AG04449 (cell line): ENCODE results near the gene CREB5.

ENCODE experiments used
- CTCF ChIA-PET: fragments of 350-600 bp; formaldehyde crosslinking; extraction: SDS; loops from one replicate; lab custom pipeline; 2021; ENCODE audit warnings: antibody characterized with exemption; lab: Yijun Ruan, JAX
- POLR2A ChIA-PET: fragments of 400-600, 350-600 bp; formaldehyde crosslinking; extraction: SDS; loops from one replicate; lab custom pipeline; 2020; ENCODE audit warnings: antibody characterized with exemption, inconsistent platforms; lab: Yijun Ruan, JAX
- DNase-seq: peaks from one replicate; pipeline ENCODE4 v3.0.0-alpha.2; 2010; ENCODE audit warnings: low read depth, low spot score
- H3K4me3 ChIP-seq: 2 replicates; pipeline ENCODE4 v1.5.1; 2011; ENCODE audit warnings: low read depth, mild to moderate bottlenecking, control low read depth, low read length
- TF ChIP-seq, protein P1 (sequence below): IDR thresholded peaks from one replicate; pipeline ENCODE4 v1.5.1; 2011; ENCODE audit warnings: mild to moderate bottlenecking, moderate library complexity, low read length, control low read depth, inconsistent platforms; ENCODE audit not compliant: insufficient read depth; ENCODE audit errors: missing control alignments

Gene CREB5

DNA sequence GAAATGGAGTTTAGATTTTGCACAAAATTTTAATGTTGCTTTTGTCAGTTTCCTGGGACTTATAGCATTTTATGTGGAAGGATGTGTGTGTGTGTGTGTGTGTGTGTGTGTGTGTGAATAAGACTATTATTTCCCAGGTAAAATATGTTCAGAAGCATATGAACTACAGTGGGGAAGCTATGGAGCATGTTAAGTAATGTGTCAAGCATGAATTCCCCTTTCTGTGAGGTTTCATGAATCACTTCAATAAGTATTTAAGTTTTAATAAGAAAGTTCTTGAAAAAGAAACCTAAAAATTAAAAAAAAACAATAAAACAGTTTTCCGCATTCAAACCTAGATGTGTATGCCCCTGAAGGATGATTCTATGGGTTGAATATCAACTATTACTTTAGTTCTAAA is 693 bp downstream of the CREB5 start:
- H3K4me3 ChIP-seq: no peak overlapping the region
- CTCF ChIA-PET: no interaction called here
- POLR2A ChIA-PET: no interaction called here
- DNase-seq: no peak
- TF ChIP-seq, protein P1, sequence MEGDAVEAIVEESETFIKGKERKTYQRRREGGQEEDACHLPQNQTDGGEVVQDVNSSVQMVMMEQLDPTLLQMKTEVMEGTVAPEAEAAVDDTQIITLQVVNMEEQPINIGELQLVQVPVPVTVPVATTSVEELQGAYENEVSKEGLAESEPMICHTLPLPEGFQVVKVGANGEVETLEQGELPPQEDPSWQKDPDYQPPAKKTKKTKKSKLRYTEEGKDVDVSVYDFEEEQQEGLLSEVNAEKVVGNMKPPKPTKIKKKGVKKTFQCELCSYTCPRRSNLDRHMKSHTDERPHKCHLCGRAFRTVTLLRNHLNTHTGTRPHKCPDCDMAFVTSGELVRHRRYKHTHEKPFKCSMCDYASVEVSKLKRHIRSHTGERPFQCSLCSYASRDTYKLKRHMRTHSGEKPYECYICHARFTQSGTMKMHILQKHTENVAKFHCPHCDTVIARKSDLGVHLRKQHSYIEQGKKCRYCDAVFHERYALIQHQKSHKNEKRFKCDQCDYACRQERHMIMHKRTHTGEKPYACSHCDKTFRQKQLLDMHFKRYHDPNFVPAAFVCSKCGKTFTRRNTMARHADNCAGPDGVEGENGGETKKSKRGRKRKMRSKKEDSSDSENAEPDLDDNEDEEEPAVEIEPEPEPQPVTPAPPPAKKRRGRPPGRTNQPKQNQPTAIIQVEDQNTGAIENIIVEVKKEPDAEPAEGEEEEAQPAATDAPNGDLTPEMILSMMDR: no peak

DNA sequence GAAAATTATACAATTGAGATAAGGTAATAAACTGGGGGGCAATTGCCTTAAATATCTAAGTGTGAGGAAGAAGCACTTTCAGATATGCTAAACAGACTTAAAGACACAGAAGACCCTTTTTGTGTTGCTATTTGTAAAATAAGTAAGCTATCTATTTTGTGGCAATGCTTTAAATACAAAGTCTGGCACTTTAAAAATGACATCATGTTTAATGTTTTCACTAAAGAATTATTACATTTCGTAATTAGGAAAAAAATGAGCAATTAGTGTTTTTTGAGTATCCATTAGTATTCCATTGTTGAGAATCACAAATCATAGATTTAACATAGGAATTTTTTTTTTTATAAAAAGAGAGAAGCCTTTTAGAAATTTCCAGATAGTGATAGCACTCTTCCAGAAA is 2.1 kb downstream of the CREB5 start:
- H3K4me3 ChIP-seq: no peak overlapping the region
- ChIA-PET POLR2A (no interaction called here), CTCF (interaction anchor here (0.6 kb wide), 1 partner anchor 25 kb away, joined by 3 read pairs; no protein-coding TSS in a partner anchor)
- no peak for DNase-seq
- TF ChIP-seq, protein P1: no peak

DNA sequence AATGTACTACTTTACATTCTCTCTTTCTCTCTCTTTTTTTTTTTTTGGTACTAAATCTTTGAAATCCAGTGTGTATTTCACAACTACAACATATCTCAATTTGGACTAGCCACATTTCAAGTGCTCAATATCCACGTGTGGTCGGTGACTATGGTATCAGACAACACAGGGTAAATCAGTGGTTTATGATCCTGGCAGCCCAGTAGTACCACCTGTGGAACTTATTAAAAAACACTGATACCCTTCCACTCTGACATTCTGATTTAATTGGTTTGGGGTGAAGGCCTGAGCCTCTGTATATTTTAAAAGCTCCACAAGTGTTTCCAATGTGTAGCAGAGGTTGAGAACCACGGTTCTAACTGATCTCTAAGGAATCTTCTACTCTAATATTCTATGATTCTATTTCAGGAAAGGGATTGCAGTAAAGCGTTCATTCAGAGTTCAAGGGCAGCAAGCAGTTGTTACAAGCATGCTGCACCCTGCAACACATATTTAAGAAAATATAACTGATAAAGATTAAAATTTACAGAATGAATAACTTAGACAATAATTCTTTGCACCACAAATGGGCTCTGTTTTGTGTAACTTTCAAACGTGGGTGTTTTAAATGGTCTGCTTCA is 5.1 kb downstream of the CREB5 start:
- TF ChIP-seq, protein P1: no peak
- DNase-seq: no peak
- ChIA-PET POLR2A (no interaction called here), CTCF (interaction anchor here (1.1 to 1.4 kb wide), 2 partner anchors 28 to 104 kb away, joined by 3 read pairs; no protein-coding TSS in a partner anchor)
- H3K4me3 ChIP-seq: no peak overlapping the region

DNA sequence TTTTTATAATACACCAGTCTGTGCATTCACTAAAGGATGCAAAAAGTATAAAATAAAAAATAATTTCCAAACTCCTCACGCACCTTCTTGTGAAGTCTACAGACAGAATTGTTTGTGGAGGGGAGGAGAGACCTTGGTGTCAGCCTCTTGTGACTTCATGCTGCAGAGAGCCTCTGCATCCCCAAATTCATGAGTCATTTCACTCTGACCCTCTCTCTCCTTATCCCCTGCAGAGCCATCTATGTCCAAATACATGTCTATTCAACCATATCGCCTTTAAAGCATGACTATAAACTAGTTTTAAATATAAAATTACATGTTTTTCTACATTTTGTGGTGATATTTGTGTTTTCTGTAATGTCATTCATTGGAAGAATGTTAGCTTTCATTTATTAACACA is 6.0 kb downstream of the CREB5 start:
- CTCF ChIA-PET: interaction anchor here (1.0 to 1.4 kb wide), 2 partner anchors 13 to 29 kb away, joined by 3 read pairs; no protein-coding TSS in a partner anchor
- TF ChIP-seq, protein P1: no peak
- POLR2A ChIA-PET: no interaction called here
- no peak for DNase-seq
- H3K4me3 ChIP-seq: no peak overlapping the region

DNA sequence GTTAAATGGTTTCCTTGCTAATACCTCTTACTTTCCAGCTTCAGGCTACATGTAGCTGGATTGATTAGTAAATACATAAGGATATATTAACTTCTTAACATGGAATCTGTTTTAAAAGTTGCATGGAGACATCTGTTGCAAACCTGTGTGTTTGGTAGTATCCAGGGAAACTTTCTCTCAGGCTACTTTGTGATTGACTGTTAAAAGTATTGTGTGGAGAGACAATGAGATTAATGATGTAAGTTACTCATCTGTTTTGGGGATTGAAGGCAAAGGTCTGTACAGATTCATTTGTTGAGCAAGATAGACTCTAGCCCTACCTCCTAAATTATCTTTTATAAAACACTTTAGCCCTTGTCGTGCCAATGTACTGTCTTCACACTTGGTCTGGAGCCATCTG is 6.6 kb downstream of the CREB5 start:
- ChIA-PET POLR2A (no interaction called here), CTCF (interaction anchor here (1.0 to 1.4 kb wide), 2 partner anchors 13 to 29 kb away, joined by 3 read pairs; no protein-coding TSS in a partner anchor)
- TF ChIP-seq, protein P1: no peak
- H3K4me3 ChIP-seq: no peak overlapping the region
- DNase-seq: no peak

DNA sequence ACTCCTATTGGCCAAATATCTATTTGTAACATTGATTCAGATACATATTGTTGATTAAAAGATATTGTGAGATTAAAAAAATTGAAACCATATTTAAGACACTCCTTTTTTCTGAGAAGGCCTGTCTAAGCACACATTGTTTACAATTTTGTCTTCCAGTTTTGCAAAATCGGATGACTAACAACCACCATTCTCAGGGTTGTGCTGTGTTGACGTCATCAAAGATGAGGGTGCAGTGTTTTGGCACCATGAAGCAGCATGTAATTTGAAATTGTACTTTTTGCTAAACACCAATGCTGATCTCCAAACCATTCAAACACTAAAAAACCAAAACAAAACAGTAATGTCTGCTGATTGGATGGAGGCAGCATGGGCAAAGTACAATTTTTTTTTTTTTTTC is 7.4 kb downstream of the CREB5 start:
- peak; percentile 41 for DNase-seq
- ChIA-PET CTCF (no interaction called here), POLR2A (no interaction called here)
- TF ChIP-seq, protein P1: no peak
- H3K4me3 ChIP-seq: no peak overlapping the region
